ENCODE measurements around the gene TAGLN2.
A peak's percentile ranks its signal among the peaks of the same experiment; 100 is the strongest.

The TAGLN2 gene

GRCh38 chr1:159949123-159949522, 23.8 kb upstream of the TAGLN2 start:
- no peak for DNase-seq

GRCh38 chr1:159947942-159948341, 22.6 kb upstream of the TAGLN2 start:
- no peak for DNase-seq

GRCh38 chr1:159946242-159947187, 21.2 kb upstream of the TAGLN2 start:
- DNase-seq: no peak

GRCh38 chr1:159945483-159946241, 20.4 kb upstream of the TAGLN2 start, which contains the start of gene IGSF9:
Gene IGSF9 (minus strand): TSS chr1:159945613. CDS start chr1:159943454, 2,159 bp downstream.
- DNase-seq: no peak

GRCh38 chr1:159944623-159945455, 19.5 kb upstream of the TAGLN2 start:
- DNase-seq: no peak

GRCh38 chr1:159943908-159944622, 18.8 kb upstream of the TAGLN2 start:
- DNase-seq: no peak

- no peak for DNase-seq
Measured at GRCh38 chr1:159943278-159943640, 18.0 kb upstream of the TAGLN2 start.

GRCh38 chr1:159942632-159943277, 17.4 kb upstream of the TAGLN2 start:
- DNase-seq: no peak

GRCh38 chr1:159941591-159942560, 16.6 kb upstream of the TAGLN2 start:
- no peak for DNase-seq

GRCh38 chr1:159941141-159941540, 15.8 kb upstream of the TAGLN2 start:
- DNase-seq: no peak

- DNase-seq: no peak
Measured at GRCh38 chr1:159940006-159940620, 14.8 kb upstream of the TAGLN2 start.

- no peak for DNase-seq
Measured at GRCh38 chr1:159939678-159940002, 14.3 kb upstream of the TAGLN2 start.

GRCh38 chr1:159938905-159939677, 13.8 kb upstream of the TAGLN2 start:
- no peak for DNase-seq

GRCh38 chr1:159938211-159938852, 13.0 kb upstream of the TAGLN2 start:
- DNase-seq: no peak

- no peak for DNase-seq
Measured at GRCh38 chr1:159937054-159937750, 11.9 kb upstream of the TAGLN2 start.

- DNase-seq: peak; percentile 22
Measured at GRCh38 chr1:159936273-159936904, 11.1 kb upstream of the TAGLN2 start.

- no peak for DNase-seq
Measured at GRCh38 chr1:159935719-159936272, 10.5 kb upstream of the TAGLN2 start.

Data from SHP77 treated with DMSO at 0.1 percent for 48 hours (cell line).